ENCODE data around the gene AGAP4. TPM values are rescaled to one million over a fixed set of nuclear protein-coding genes. Genes with fewer than 3 reads are reported as not detected.

AGAP4 gene
- total and polyA plus RNA-seq, 2 of the 8 experiments (the other 6 are each of a cell fraction or from before 2014, with no cell fraction given) = 13.5 to 13.9 TPM

DNA sequence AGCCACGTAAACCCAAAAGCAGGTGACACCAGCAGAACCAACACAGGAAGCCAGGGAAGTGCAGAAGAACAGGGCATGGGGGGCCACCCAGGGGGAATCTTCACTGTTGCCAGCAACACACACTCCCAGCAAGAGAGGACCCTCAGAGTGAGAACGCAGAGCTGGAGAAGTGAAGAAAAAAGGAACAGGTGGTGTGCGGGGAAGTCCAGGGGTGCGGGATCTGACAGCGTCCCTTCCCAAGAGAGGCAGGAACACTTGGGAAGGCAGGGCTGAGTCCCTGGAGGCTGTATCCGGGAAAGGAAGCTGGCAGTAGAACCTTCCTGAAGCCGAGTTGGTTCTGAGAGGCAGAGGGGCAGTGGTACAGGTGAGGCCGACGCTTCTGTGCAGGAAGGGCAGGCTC lies 27.7 kb downstream of the AGAP4 start:
- Histone ChIP-seq H3K9ac (replicated peaks in 1 of 4; ENCODE audit: extremely low read depth in 1 of 4, low read depth in 3 of 4, low read length in 3 of 4) (no peak overlapping the region), H3K27ac (ENCODE audit: low read depth, low read length) (no peak overlapping the region), H3K4me1 (replicated peaks in 1 of 4; ENCODE audit: control insufficient read depth in 3 of 4, insufficient read depth in 4 of 4, low read length in 3 of 4) (no peaks in the 10 kb centered on the region), H3K9me3 (ENCODE audit: insufficient read depth in 2 of 2, low read depth in 1 of 2, low read length in 1 of 2) (peaks cover 9 to 12% of the 10 kb centered on the region in 2 experiments; a peak in 3 of 4 replicates), H3K36me3 (ENCODE audit: control insufficient read depth in 2 of 4, insufficient read depth in 4 of 4, low read length in 3 of 4) (no peaks in the 10 kb centered on the region), H4K91ac (replicated peaks; ENCODE audit: insufficient read length, low read length) (no peak overlapping the region), H3K79me1 (ENCODE audit: low read depth, low read length) (no peaks in the 10 kb centered on the region), H3K79me2 (ENCODE audit: control insufficient read depth in 1 of 2, insufficient read depth in 2 of 2, low read length in 2 of 2) (no peaks in the 10 kb centered on the region), H2BK15ac (ENCODE audit: low read length) (no peak overlapping the region), H3K4me2 (ENCODE audit: insufficient read depth in 1 of 2, low read depth in 2 of 2, low read length in 2 of 2) (no peak overlapping the region), H4K5ac (ENCODE audit: insufficient read length, low read depth, low read length) (no peak overlapping the region), H3K56ac (replicated peaks; ENCODE audit: insufficient read length, low read depth, low read length) (no peak overlapping the region), H2BK5ac (ENCODE audit: low read depth, low read length) (no peak overlapping the region), H4K20me1 (replicated peaks in 1 of 2; ENCODE audit: control insufficient read depth in 1 of 2, insufficient read depth in 2 of 2, low read length in 2 of 2) (no peaks in the 10 kb centered on the region), H3K23ac (ENCODE audit: insufficient read length) (no peak overlapping the region), H2BK120ac (replicated peaks; ENCODE audit: low read depth, low read length) (no peak overlapping the region), H3K14ac (ENCODE audit: insufficient read length) (no peak overlapping the region), H3K4ac (replicated peaks; ENCODE audit: insufficient read length, low read depth, low read length) (no peak overlapping the region), H3K23me2 (ENCODE audit: low read depth, low read length) (no peaks in the 10 kb centered on the region), H2BK20ac (ENCODE audit: low read length) (no peak overlapping the region), H2AK5ac (ENCODE audit: low read depth, low read length) (no peak overlapping the region), H3K18ac (ENCODE audit: extremely low read depth, low read length) (no peak overlapping the region), H2AFZ (ENCODE audit: low read length) (no peak overlapping the region), H3K27me3 (replicated peaks in 1 of 4; ENCODE audit: control insufficient read depth in 3 of 4, extremely low read depth in 1 of 4, insufficient read depth in 3 of 4, low read length in 3 of 4) (no peaks in the 10 kb centered on the region), H2BK12ac (ENCODE audit: low read depth, low read length) (no peak overlapping the region), H4K8ac (ENCODE audit: extremely low read depth, insufficient read depth, low read length) (peak overlapping the region; percentile 25; the same call in 1 of the 2 replicates), H3K4me3 (ENCODE audit: extremely low read depth in 1 of 4, insufficient read depth in 2 of 4, low read depth in 3 of 4, low read length in 4 of 4) (no peak overlapping the region)
- ChIA-PET CTCF (ENCODE audit: partially characterized antibody) (no interaction called here), POLR2A (ENCODE audit: partially characterized antibody) (no interaction called here)
- DNase-seq (ENCODE audit: low read depth in 1 of 2, low spot score in 2 of 2) = no peak
- 81% methylated on average over 9 of the region's 9 CpGs; no CpG with 5 or more reads in 1 of the 2 experiments for WGBS, 2 experiments (ENCODE audit: extremely low coverage in 1 of 2, insufficient coverage in 1 of 2, insufficient read length in 1 of 2, insufficient replicate concordance in 2 of 2, low coverage in 1 of 2, low lambda C conversion rate in 2 of 2, missing lambda C conversion rate in 1 of 2)
- FAIRE-seq = no peak
- TF ChIP-seq MAFK (IDR thresholded peaks at IDR 0.05; ENCODE audit: low read depth, low read length) = no peak
- no peak for TF ChIP-seq KDM5A (IDR thresholded peaks at IDR 0.05; ENCODE audit: low read length)
- no peak for TF ChIP-seq ASH2L (IDR thresholded peaks at IDR 0.05; ENCODE audit: low read length)
- TF ChIP-seq SIRT6 (IDR thresholded peaks at IDR 0.05; ENCODE audit: low read length) = no peak
- TF ChIP-seq CEBPB (IDR thresholded peaks at IDR 0.05; ENCODE audit: low read depth, low read length) = no peak
- TF ChIP-seq HDAC2 (IDR thresholded peaks at IDR 0.05; ENCODE audit: borderline replicate concordance in 1 of 2, low read depth in 2 of 2, low read length in 2 of 2) = no peak
- no peak for TF ChIP-seq TBP (IDR thresholded peaks at IDR 0.05; ENCODE audit: low read depth, low read length)
- TF ChIP-seq TAF1 (IDR thresholded peaks at IDR 0.05; ENCODE audit: low read depth, low read length) = no peak
- no peak for TF ChIP-seq HDAC6 (IDR thresholded peaks at IDR 0.05; ENCODE audit: low read depth, low read length)
- no peak for TF ChIP-seq ZNF274 (IDR thresholded peaks at IDR 0.05; ENCODE audit: borderline replicate concordance, extremely low read depth, low read length)
- TF ChIP-seq GTF2F1 (IDR thresholded peaks at IDR 0.05; ENCODE audit: borderline replicate concordance, low read depth, low read length) = no peak
- TF ChIP-seq BCL11A (IDR thresholded peaks at IDR 0.05; ENCODE audit: low read depth in 2 of 2, low read length in 2 of 2) = no peak
- TF ChIP-seq CTBP2 (IDR thresholded peaks at IDR 0.05; ENCODE audit: borderline replicate concordance, insufficient read depth, insufficient read length, low read length) = no peak

All from H1 (cell line).